GM19468 (cell line): ENCODE data around the gene TMEM87A.
"Not testable (repeated sequence)": the region's sequence is repeated elsewhere in the genome, so short reads cannot be mapped to it uniquely, and the experiment has no call there.

Source experiments
- ATAC-seq: cut with Tn5 transposase; IDR thresholded peaks from one replicate; pipeline ENCODE4 v1.9.1; 2021; ENCODE audit warnings: mild to moderate bottlenecking, moderate library complexity, moderate number of reproducible peaks; ENCODE audit not compliant: unreplicated experiment; ENCODE audit errors: extremely low read depth

Gene TMEM87A

GRCh38 chr15:42273900-42274701, 868 bp upstream of the TMEM87A start:
- no peak for ATAC-seq

- ATAC-seq: no peak
Measured at GRCh38 chr15:42270996-42271395, 2.2 kb downstream of the TMEM87A start.

- no peak for ATAC-seq
Measured at GRCh38 chr15:42270551-42270950, 2.7 kb downstream of the TMEM87A start.

DNA sequence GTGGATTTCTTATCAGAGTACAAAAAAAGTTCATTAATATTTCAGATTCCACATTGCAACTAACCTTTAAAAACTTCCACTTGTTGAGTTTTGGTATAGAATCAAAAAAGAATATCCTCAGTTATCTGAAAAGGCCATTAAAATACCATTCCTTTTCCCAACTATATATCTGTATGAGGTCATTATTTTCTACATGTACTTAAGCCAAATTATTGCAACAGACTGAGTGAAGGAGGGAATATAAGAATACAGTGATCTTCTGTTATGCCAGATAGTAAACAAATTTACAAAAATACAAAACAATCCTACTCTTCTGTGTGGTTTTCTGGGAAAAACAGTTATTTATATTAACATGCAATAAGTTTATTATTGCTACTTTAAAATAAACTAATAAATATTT, 5.9 kb downstream of the TMEM87A start:
- ATAC-seq: no peak

- ATAC-seq: no peak
Measured at GRCh38 chr15:42264795-42265194, 8.4 kb downstream of the TMEM87A start.

DNA sequence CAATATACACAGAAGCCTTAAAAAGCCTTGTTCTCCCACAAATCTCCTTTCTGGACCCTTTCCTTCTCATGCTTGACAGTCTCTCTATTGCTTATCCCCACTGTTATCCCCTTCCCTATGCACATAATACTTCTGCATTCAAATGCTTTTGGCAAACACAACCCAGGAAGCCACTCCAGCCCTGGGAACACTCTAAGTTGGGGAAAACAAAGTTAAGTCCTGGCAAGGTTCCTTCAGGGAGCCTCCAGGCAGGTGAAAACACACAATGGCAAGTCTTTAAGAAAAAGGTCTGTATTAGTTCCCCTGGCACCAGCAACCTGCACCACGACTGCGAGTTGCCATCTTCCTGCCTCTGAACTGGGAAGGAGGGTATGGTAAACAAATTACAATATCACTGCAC, 19.9 kb downstream of the TMEM87A start:
- ATAC-seq: no peak

GRCh38 chr15:42240823-42241222, 32.4 kb downstream of the TMEM87A start:
- no peak for ATAC-seq

DNA sequence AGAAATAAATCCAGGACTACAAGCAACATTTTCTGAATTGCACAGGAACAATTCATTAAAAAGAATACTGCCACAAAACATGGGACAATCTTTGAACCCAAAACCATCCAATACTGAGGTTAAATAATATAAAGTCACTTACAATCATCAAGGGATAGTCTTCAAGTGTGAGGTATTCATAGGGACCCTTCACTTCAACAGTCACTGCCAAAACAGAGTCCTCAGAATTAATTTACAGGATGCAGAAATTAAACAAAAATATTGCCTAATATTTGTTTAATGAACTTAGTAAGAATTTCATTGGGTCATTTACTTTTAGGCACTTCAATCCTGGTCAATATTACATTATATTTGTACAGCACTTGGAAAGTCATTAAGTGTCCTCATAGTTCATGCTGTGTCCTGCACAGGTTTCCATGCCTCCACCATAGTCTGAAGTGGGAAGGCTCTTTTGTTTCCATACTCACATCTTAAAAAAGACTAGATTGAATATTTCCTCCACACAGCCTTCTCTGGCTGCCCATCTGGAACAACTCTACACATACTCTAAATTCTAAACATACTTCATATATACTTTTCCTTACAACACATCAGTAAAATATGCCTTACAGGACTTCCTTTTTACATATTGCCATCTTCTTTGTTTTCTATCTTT, 33.6 kb downstream of the TMEM87A start:
- ATAC-seq: no peak

- ATAC-seq: no peak
Measured at GRCh38 chr15:42233107-42233506, 40.1 kb downstream of the TMEM87A start.

- no peak for ATAC-seq
Measured at GRCh38 chr15:42232606-42233005, 40.6 kb downstream of the TMEM87A start.

DNA sequence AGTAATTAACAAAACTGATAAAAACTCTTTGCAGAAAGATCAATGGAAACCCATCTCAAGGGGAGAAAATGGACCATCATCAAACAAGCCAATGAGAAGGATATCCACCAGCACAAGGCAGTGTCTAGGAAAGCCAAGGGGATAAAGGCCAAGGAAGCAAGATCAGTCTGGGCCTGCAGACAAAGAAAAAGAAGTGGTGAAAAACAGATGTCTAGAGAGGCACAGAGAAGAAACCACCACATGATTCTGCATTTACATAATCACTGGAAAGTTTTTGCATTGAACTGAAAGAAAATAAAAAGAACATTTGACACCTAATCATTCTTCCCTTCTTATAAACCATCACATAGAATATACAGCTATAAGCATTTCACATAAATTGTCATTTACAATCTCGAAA, 42.1 kb downstream of the TMEM87A start:
- ATAC-seq: no peak

DNA sequence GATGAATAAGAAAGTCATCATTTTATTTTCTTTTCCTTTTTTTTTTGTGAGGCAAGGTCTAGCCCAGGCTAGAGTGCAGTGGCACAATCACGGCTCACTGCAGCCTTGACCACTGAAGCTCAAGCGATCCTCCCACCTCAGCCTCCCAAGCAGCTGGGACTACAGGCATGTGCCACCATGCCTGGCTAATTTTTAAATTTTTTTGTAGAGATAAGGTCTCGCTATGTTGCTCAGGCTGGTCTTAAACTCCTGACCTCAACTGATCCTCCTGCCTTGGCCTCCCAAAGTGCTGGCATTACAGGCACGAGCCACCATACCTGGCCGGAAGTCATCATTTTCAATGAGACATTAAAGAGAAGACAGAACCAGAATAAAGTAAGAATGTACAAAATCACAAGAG, 44.3 kb downstream of the TMEM87A start:
- ATAC-seq: not testable (repeated sequence)

- ATAC-seq: no peak
Measured at GRCh38 chr15:42228036-42228435, 45.2 kb downstream of the TMEM87A start.

GRCh38 chr15:42226648-42227047, 46.6 kb downstream of the TMEM87A start:
- no peak for ATAC-seq

GRCh38 chr15:42220216-42220615, 53.0 kb downstream of the TMEM87A start:
- no peak for ATAC-seq

- ATAC-seq: no peak
Measured at GRCh38 chr15:42218953-42219592, 54.2 kb downstream of the TMEM87A start.

DNA sequence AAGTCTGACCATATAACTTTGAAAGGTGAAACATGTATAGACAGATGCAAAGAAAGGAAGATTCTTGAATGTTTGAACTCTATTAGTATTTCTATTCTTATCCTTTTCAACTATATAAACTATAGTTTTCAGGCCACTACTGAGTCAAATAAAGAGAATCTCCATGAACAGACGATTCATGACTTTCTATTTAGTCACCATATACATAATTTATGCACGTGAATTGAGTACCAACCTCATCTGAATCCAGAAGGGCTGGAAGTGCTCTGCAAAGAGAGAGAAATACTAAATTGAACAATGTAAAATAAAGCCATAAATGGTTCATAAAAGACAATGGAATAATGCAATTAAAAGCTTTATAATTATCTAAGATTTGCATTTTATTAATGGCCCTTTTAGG, 55.7 kb downstream of the TMEM87A start:
- ATAC-seq: no peak

- ATAC-seq: no peak
Measured at GRCh38 chr15:42215913-42216829, 57.1 kb downstream of the TMEM87A start.

DNA sequence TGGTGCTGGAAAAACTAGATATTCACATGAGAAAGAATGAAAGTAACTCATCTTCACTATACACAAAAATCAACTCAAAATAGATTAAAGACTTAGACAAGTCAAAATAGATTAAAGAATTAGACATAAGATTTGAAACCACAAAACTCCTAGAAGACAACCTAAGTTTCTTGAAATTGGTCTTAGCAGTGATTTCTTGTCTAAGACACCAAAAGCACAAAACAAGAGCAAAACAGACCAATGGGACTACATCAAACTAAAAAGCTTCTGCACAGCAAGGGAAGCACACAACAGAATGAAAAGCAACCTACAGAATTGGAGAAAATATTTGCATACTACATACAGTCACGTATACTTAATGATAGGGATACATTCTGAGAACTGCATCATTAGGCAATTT, 58.6 kb downstream of the TMEM87A start:
- no peak for ATAC-seq

- no peak for ATAC-seq
Measured at GRCh38 chr15:42213511-42213910, 59.7 kb downstream of the TMEM87A start.
